AG10803 (cell line): ENCODE results near the gene CNDP1.
"Not testable (repeated sequence)": the region's sequence is repeated elsewhere in the genome, so short reads cannot be mapped to it uniquely, and the experiment has no call there.

Experiments used
- DNase-seq: peaks from one replicate; pipeline ENCODE4 v3.0.0; 2010; ENCODE audit warnings: low read depth
- H3K4me3 ChIP-seq: 2 replicates; pipeline ENCODE4 v1.5.1; 2011; ENCODE audit warnings: mild to moderate bottlenecking, low read length, control low read depth
- TF ChIP-seq, protein P1 (sequence below): conservative IDR thresholded peaks from 2 replicates; pipeline ENCODE4 v1.5.1; 2011; ENCODE audit warnings: mild to moderate bottlenecking, low read length, control low read depth, inconsistent platforms

CNDP1 gene

DNA sequence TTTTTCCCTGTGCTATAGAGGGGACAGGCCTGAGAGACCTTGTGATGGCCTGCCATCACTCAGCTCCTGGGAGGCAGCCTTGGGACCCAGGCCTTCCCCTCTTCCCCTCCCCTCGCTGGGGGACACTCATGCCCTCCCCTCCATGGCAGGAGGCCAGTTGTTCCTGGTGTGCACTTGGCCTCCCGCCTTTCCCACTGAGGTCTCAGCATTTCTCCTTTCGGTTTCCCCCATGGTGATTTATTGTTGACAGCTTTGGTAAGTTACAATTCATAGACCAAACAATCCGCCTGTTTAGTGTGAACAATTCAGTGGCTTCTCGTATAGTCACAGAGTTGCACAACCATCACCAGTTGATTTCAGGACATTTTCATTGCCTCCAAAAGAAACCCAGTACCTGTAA, 10.2 kb upstream of the CNDP1 start:
- no peak for DNase-seq
- H3K4me3 ChIP-seq: no peak overlapping the region
- TF ChIP-seq, protein P1, sequence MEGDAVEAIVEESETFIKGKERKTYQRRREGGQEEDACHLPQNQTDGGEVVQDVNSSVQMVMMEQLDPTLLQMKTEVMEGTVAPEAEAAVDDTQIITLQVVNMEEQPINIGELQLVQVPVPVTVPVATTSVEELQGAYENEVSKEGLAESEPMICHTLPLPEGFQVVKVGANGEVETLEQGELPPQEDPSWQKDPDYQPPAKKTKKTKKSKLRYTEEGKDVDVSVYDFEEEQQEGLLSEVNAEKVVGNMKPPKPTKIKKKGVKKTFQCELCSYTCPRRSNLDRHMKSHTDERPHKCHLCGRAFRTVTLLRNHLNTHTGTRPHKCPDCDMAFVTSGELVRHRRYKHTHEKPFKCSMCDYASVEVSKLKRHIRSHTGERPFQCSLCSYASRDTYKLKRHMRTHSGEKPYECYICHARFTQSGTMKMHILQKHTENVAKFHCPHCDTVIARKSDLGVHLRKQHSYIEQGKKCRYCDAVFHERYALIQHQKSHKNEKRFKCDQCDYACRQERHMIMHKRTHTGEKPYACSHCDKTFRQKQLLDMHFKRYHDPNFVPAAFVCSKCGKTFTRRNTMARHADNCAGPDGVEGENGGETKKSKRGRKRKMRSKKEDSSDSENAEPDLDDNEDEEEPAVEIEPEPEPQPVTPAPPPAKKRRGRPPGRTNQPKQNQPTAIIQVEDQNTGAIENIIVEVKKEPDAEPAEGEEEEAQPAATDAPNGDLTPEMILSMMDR: no peak

DNA sequence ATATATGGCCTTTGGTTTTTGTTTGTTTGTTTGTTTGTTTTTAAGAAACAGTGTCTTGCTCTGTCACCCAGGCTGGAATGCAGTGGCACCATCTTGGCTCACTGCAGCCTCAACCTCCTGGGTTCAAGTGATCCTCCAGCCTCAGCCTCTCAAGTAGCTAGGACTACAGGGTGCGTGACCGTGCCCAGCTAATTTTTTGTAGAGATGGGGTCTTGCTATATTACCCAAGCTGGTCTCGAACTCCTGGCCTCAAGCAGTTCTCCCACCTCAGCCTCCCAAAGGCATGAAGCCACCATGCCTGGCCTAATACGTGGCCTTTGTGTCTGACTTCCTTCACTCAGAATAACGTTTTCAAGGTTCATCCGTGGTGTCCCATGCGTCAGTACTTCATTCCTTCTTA, 9.4 kb upstream of the CNDP1 start:
- not testable (repeated sequence) for H3K4me3 ChIP-seq, DNase-seq

DNA sequence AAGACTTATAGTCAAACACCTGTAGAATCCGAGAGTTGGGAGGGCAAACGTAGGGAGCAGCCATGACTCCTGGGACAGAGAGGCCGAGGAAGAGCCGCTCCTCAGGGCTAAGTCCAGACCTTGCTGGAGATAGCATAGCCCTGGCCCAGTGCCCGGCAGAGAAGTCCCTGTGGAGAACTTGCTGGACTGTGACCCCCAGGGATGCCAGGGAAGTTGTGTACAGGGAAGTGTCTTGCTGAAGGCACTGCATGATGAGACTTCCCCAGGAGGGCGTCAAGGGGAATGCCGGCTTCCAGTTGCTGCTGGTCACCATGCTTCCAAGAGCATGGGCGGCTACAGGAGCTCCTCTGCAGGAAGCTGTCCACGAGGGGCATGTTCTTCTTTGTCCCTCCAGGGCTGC, 8.6 kb upstream of the CNDP1 start:
- DNase-seq: no peak
- TF ChIP-seq, protein P1: no peak
- H3K4me3 ChIP-seq: no peak overlapping the region

DNA sequence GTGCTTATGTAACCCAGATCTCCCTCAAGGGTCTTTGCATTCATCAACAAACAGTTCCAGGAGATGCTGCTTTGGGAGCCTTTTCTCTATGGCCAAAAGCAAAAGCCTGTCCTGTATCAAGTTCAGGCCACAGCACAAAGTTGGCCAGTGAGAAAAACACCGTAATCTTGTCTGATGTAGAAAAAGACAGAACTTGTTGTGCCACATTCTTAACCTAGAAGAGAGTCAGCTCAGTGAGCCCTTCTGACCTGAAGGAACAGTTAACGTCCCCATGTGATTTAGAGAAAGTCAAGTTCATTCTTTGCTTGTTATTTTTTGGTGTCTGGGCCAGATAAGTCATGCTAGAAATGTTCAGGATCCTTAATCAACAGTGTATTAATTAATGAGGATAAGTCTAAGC, 7.8 kb upstream of the CNDP1 start:
- H3K4me3 ChIP-seq: no peak overlapping the region
- no peak for DNase-seq
- TF ChIP-seq, protein P1: no peak

DNA sequence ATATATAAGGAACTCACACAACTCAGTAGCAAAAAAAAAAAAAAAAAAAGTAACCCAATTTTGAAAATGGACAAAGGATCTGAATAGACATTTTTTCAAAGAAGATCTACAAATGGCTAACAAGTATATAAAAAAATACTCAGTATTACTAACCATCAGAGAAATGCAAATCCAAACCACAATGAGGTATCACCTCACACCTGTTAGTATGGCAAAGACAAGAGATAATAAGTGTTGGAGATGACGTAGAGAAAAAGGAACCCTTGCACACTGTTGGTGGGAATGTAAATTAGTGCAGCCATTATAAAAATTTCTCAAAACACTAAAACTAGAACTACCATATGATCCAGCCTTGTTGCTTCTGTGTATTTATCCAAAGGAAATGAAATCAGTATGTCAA, 5.8 kb upstream of the CNDP1 start:
- no peak overlapping the region for H3K4me3 ChIP-seq

DNA sequence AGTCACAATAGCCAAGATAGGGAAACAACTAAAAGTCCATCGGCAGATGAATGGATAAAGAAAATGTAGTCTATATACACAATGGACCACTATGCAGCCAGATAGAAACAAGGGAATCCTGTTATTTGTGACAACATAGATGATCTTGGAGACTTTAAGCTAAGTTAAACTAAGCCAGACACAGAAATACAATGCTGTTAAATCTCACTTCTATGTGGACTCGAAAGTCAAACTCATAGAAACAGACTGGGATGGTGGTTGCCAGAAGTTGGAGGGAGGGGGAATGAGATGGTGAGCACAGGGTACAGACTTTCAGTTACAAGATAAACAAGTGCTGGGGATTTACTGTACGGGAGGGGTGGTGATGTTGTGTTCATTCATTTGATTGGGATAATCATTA, 5.4 kb upstream of the CNDP1 start:
- no peak overlapping the region for H3K4me3 ChIP-seq
- TF ChIP-seq, protein P1: no peak
- no peak for DNase-seq

More for the DNA sequence above, 5.8 kb upstream of the CNDP1 start:
- TF ChIP-seq, protein P1: no peak
- DNase-seq: no peak

DNA sequence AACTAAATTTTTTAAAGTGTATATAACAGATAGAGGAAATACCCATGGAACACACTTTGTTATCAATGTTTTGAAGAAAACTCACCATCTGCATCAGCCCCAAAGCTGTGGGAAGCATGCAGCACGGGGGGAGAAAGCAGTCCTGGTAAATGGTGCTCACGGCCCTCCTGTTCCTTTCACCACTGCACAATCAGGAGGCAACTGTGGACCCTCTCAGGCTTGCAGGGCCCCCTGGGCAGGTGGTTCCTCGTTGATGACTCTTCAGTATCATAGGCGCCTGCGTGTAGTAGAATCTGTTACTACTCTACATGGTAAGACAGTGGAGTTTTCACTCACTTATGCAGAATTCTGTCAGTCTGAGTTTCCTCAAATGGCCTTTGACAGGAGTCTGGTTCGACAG, 4.9 kb upstream of the CNDP1 start:
- TF ChIP-seq, protein P1: no peak
- no peak for DNase-seq
- no peak overlapping the region for H3K4me3 ChIP-seq

DNA sequence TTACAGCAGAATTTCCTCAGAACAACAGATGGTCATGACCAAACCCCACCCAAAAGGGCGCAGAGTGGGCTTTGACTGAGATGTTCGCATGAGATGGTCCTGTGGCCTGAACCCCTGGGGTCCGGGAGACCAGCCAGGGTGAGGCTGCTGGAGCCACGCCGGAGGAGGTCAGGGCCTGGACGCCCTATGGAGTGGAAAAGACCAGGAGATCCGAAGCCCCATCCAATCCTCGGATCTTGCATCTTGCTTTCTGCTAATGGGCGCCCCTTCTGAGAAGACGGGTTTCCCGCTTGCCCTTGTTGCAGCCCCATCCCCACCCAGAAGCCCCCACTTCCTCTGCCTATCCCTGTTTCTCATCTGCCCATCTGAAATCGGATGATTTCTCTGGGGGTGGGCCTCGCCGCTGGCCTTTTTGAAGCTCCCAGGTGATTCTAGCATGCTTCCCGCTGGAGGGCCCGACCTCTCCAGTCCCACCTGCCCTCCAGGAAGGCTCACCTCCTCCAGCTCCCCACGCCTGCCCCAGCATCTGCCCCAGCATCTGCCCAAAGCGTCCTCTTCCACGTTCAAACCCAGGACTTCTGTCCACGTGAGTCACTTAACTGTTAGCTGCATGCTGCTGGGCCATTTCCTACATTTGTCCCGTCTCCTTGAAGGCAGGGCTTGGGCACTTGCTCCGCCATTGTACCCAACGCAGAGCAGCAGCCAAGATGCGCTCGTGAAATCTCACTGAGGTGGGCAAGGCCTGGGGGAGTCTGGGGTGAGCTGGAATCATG, 4.3 kb upstream of the CNDP1 start:
- H3K4me3 ChIP-seq: no peak overlapping the region
- TF ChIP-seq, protein P1: no peak
- no peak for DNase-seq
